Mucosa of stomach (tissue), 1 donor: ENCODE results near the gene C10orf120.

Experiments used
- H3K27me3 ChIP-seq: one replicate; pipeline ENCODE4 v1.7.0; 2013; ENCODE audit warnings: mild to moderate bottlenecking, low read length; ENCODE audit not compliant: control insufficient read depth, insufficient read depth
- H3K36me3 ChIP-seq: one replicate; pipeline ENCODE4 v1.7.0; 2013; ENCODE audit warnings: low read length; ENCODE audit not compliant: control insufficient read depth, insufficient read depth
- H3K4me1 ChIP-seq: one replicate; pipeline ENCODE4 v1.7.0; 2013; ENCODE audit warnings: mild to moderate bottlenecking, low read length; ENCODE audit not compliant: control insufficient read depth, insufficient read depth
- H3K4me3 ChIP-seq: one replicate; pipeline ENCODE4 v1.7.0; 2013; ENCODE audit warnings: low read length
- H3K9ac ChIP-seq: one replicate; pipeline ENCODE4 v1.7.0; 2013; ENCODE audit warnings: mild to moderate bottlenecking, low read length, moderate library complexity
- H3K9me3 ChIP-seq: one replicate; pipeline ENCODE4 v1.7.0; 2013; ENCODE audit warnings: mild to moderate bottlenecking, low read length, moderate library complexity; ENCODE audit not compliant: control insufficient read depth
- donor health status: Pancreatic carcinoma.

Gene C10orf120

GRCh38 chr10:122657729-122658128 is 41.9 kb downstream of the C10orf120 start:
- Histone ChIP-seq H3K4me1 (no peaks in the 10 kb centered on the region), H3K4me3 (no peak overlapping the region), H3K9me3 (no peaks in the 10 kb centered on the region), H3K36me3 (no peaks in the 10 kb centered on the region), H3K27me3 (peaks cover 16% of the 10 kb centered on the region), H3K9ac (no peak overlapping the region)

DNA sequence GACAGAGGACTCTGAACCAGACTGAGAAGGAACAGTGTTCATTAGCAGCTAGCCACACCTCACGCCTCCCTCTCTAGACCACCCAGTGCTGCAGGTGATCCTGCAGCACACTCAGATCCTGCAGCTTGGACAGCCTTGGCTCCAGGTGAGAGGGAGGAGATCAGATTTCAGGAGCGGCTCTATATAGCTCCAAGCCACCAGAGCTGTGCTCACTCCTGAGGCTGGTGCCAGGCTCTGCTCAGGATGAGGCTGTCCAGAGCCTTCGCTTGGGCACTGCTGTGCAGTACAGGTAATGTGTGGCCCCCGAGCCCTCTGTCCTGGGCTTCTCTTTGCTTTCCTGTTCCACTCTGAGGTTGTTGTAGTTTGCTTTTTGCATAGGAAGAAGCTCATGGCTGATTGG is 42.4 kb downstream of the C10orf120 start:
- Histone ChIP-seq H3K9me3 (no peaks in the 10 kb centered on the region), H3K4me3 (no peak overlapping the region), H3K9ac (no peak overlapping the region), H3K27me3 (peaks cover 19% of the 10 kb centered on the region), H3K4me1 (no peaks in the 10 kb centered on the region), H3K36me3 (no peaks in the 10 kb centered on the region)

- Histone ChIP-seq H3K4me3 (no peak overlapping the region), H3K4me1 (no peaks in the 10 kb centered on the region)
Observed at GRCh38 chr10:122656741-122657140, 42.9 kb downstream of the C10orf120 start.

DNA sequence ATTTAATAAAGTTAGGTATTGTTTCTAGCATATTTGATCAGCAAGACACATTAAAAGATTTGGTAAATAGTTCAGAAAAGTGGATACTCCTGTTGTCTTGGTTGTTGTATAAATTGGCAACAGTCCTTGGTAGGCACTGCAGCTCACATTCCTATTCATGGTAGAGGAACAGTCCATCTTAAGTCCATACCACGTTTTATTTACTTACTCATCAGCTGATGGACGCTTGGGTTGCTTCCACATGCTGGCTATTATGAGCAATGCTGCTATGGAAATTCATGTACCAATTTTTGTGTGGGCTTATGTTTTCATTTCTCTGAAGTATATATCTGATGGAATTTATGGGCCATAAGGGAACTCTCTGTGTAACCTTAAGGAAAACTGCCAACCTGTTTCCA is 43.3 kb downstream of the C10orf120 start:
- H3K27me3 ChIP-seq = peaks cover 19% of the 10 kb centered on the region
- H3K4me1 ChIP-seq = no peaks in the 10 kb centered on the region
- H3K9ac ChIP-seq = no peak overlapping the region
- H3K4me3 ChIP-seq = no peak overlapping the region
- H3K9me3 ChIP-seq = no peaks in the 10 kb centered on the region
- no peaks in the 10 kb centered on the region for H3K36me3 ChIP-seq

More at GRCh38 chr10:122656741-122657140, 42.9 kb downstream of the C10orf120 start:
- Histone ChIP-seq H3K36me3 (no peaks in the 10 kb centered on the region), H3K9me3 (no peaks in the 10 kb centered on the region), H3K27me3 (peaks cover 19% of the 10 kb centered on the region), H3K9ac (no peak overlapping the region)

DNA sequence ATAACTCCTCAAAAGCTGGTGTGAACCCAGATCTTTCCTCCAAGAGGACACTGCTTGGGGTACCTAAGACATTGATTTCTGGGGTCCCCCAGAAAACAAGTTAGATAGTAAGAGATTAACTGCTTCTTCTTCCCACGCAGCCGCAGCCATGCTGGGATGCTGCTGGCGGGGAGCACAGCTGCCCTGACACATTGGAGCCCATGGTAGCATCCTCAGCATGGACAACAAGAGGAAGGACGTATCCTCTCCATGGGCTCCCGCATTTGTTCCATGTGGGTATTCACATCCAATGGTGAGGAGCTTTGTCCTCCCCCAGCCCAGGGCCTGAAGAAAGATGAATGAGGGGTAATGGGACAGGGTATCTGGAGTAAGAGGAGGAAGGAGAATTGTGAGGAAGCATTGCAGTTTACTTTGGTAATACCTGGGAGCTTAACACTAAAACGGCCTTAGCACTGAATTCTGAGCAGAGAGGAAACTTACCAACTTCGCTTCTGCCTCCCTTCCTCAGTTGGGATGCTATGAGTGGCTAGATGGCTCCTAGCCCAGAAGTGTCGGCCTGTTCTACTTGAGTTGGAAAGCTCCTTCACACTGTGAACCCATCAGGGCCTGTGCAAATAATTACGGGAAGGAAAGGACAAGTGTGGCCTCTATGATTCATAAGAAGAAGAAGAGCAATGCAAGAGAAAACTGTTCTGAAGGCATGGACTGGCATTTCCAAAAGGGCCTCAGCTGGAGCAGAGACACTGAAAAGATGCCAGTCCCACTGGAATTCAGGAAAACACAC is 43.9 kb downstream of the C10orf120 start:
- Histone ChIP-seq H3K4me3 (no peak overlapping the region), H3K36me3 (no peaks in the 10 kb centered on the region), H3K4me1 (no peaks in the 10 kb centered on the region)

DNA sequence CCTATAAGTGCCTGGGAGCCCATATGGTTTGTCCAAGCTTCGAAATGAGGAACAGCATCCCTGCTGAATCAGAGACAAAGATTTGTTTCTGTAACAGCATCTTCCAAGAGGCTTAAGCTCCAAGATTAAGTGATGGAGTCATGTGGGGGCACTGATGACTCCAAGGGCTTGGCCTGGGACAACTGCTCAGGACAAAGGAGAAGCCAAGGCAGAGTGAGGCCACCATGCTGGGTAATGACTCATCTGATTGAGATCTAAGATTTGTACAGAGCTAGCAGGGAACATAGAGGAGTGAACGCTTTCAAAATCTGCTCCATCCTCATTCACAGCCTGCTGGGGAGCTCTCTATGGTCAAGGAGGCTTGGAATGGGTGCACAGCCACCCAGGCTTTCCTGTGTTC is 49.3 kb downstream of the C10orf120 start:
- H3K4me3 ChIP-seq = no peak overlapping the region
- H3K36me3 ChIP-seq = no peaks in the 10 kb centered on the region
- no peaks in the 10 kb centered on the region for H3K9me3 ChIP-seq
- H3K4me1 ChIP-seq = no peaks in the 10 kb centered on the region
- H3K9ac ChIP-seq = no peak overlapping the region
- H3K27me3 ChIP-seq = peaks cover 6% of the 10 kb centered on the region

More for the DNA sequence above, 43.9 kb downstream of the C10orf120 start:
- H3K27me3 ChIP-seq = peaks cover 18% of the 10 kb centered on the region
- no peak overlapping the region for H3K9ac ChIP-seq
- no peaks in the 10 kb centered on the region for H3K9me3 ChIP-seq

- Histone ChIP-seq H3K9ac (no peak overlapping the region), H3K9me3 (no peaks in the 10 kb centered on the region), H3K4me1 (no peaks in the 10 kb centered on the region), H3K36me3 (no peaks in the 10 kb centered on the region), H3K27me3 (peaks cover 6% of the 10 kb centered on the region), H3K4me3 (no peak overlapping the region)
Observed at GRCh38 chr10:122649903-122650302, 49.7 kb downstream of the C10orf120 start.

DNA sequence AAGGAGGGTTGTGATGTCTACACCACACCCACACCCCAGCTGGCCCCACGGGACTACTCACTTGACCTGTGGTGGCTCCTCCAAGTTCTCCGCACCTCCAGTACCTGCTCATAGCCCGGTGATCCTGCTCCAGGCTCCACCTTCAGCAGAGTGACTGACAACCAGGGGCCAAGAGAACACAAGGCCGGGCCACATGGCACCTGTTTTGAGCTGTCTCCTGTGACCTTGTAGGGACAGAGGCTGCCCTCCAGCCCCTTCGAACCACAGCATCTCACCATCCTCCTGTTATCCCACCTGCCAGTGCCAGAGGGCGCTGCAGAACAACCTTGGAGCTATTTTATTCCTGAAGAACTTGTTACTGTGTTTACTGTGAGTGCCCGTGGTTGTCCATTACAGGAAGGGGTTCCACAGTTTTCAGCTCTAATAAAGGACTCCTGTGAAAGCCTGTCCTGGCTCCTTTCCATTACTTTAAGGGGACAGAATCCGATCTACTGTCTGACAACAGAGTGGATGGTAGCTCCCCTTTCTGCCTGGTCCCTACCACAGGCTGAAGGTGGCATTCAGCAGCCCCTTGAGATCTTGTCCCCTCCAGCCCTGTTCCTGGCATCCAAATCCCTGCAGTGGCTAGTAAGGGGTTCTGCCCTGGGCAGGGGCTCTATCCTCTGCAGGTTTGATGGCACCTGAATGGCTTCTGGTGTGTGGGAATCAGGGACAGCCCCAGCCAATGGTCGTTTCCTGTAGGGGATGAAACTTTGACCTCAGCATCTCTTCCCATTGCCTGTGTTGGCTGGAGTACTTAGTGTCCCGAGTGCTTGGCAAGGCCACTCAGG is 50.8 kb downstream of the C10orf120 start:
- Histone ChIP-seq H3K36me3 (no peaks in the 10 kb centered on the region), H3K27me3 (peaks cover 6% of the 10 kb centered on the region), H3K9me3 (no peaks in the 10 kb centered on the region), H3K4me3 (no peak overlapping the region), H3K4me1 (no peaks in the 10 kb centered on the region), H3K9ac (no peak overlapping the region)
